ENCODE data around the gene ITSN1.
A peak's percentile ranks its signal among the peaks of the same experiment; 100 is the strongest.
"Not testable (repeated sequence)": the region's sequence is repeated elsewhere in the genome, so short reads cannot be mapped to it uniquely, and the experiment has no call there.

ITSN1 gene

GRCh38 chr21:33682992-33683627 lies 40.8 kb downstream of the ITSN1 start:
- peak; percentile 90 for DNase-seq (ENCODE audit: low read depth)

- DNase-seq (ENCODE audit: low read depth): no peak
Measured at GRCh38 chr21:33684068-33684467, 41.8 kb downstream of the ITSN1 start.

GRCh38 chr21:33684923-33685560 lies 42.7 kb downstream of the ITSN1 start:
- DNase-seq (ENCODE audit: low read depth): no peak

GRCh38 chr21:33685613-33686197 lies 43.4 kb downstream of the ITSN1 start:
- peak; percentile 59 for DNase-seq (ENCODE audit: low read depth)

GRCh38 chr21:33686386-33686785 lies 44.1 kb downstream of the ITSN1 start:
- no peak for DNase-seq (ENCODE audit: low read depth)

- no peak for DNase-seq (ENCODE audit: low read depth)
Measured at GRCh38 chr21:33687634-33688033, 45.3 kb downstream of the ITSN1 start.

- DNase-seq (ENCODE audit: low read depth): no peak
Measured at GRCh38 chr21:33688353-33688752, 46.1 kb downstream of the ITSN1 start.

- no peak for DNase-seq (ENCODE audit: low read depth)
Measured at GRCh38 chr21:33690874-33691273, 48.6 kb downstream of the ITSN1 start.

GRCh38 chr21:33691945-33692603 lies 49.8 kb downstream of the ITSN1 start:
- DNase-seq (ENCODE audit: low read depth): no peak

GRCh38 chr21:33695813-33696212 lies 53.5 kb downstream of the ITSN1 start:
- no peak for DNase-seq (ENCODE audit: low read depth)

- no peak for DNase-seq (ENCODE audit: low read depth)
Measured at GRCh38 chr21:33696465-33696864, 54.2 kb downstream of the ITSN1 start.

- no peak for DNase-seq (ENCODE audit: low read depth)
Measured at GRCh38 chr21:33698087-33698860, 56.0 kb downstream of the ITSN1 start.

- no peak for DNase-seq (ENCODE audit: low read depth)
Measured at GRCh38 chr21:33699277-33699676, 57.0 kb downstream of the ITSN1 start.

GRCh38 chr21:33700491-33700890 lies 58.2 kb downstream of the ITSN1 start:
- no peak for DNase-seq (ENCODE audit: low read depth)

GRCh38 chr21:33703750-33704606 lies 61.7 kb downstream of the ITSN1 start:
- no peak for DNase-seq (ENCODE audit: low read depth)

- DNase-seq (ENCODE audit: low read depth): no peak
Measured at GRCh38 chr21:33707846-33708245, 65.5 kb downstream of the ITSN1 start.

- DNase-seq (ENCODE audit: low read depth): no peak
Measured at GRCh38 chr21:33708874-33709273, 66.6 kb downstream of the ITSN1 start.

- no peak for DNase-seq (ENCODE audit: low read depth)
Measured at GRCh38 chr21:33712022-33712803, 69.9 kb downstream of the ITSN1 start.

GRCh38 chr21:33721081-33721480 lies 78.8 kb downstream of the ITSN1 start:
- no peak for DNase-seq (ENCODE audit: low read depth)

- DNase-seq (ENCODE audit: low read depth): not testable (repeated sequence)
Measured at GRCh38 chr21:33729139-33729538, 86.8 kb downstream of the ITSN1 start.
